PC-9 (cell line): ENCODE data around the gene EXD3. TPM values are rescaled to one million over a fixed set of nuclear protein-coding genes. Genes with fewer than 3 reads are reported as not detected.

Experiments
- BruUV-seq: library from RNA; stranded (reverse); fragments of 400-500 nt; replicated peaks from 2 replicates; lab custom pipeline; 2021; lab: Mats Ljungman, UMichigan
- CTCF ChIA-PET: fragments of 300-600 bp; sonication (Branson Sonifier 250); formaldehyde crosslinking; loops from one replicate; lab custom pipeline; 2022; ENCODE audit warnings: antibody characterized with exemption; lab: Charles Lee
- POLR2A ChIA-PET: fragments of 300-600 bp; sonication (Branson Sonifier 250); formaldehyde crosslinking; loops from one replicate; lab custom pipeline; 2022; ENCODE audit warnings: antibody characterized with exemption; ENCODE audit not compliant: unreplicated experiment; lab: Charles Lee
- DNase-seq, 2 experiments: peaks; one replicate each; pipeline versions ENCODE4 v3.0.0 to v3.0.0-alpha.2; 2015 to 2022; ENCODE audit warnings: mixed read lengths in 1 of 2
- H2AFZ ChIP-seq: fragments of 200-600 bp; sonication (generic); 2 replicates; pipeline ENCODE4 v1.8.1; 2017; ENCODE audit warnings: antibody characterized with exemption
- H3F3A ChIP-seq: fragments of 200-600 bp; sonication (generic); 2 replicates; pipeline ENCODE4 v1.8.1; 2017; ENCODE audit warnings: antibody characterized with exemption, mild to moderate bottlenecking, low read depth; ENCODE audit not compliant: insufficient read depth
- H3K27ac ChIP-seq: fragments of 200-600 bp; sonication (generic); 2 replicates; pipeline ENCODE4 v1.6.1; 2016; ENCODE audit warnings: mixed run types
- H3K27me3 ChIP-seq: fragments of 200-600 bp; sonication (generic); 2 replicates; pipeline ENCODE4 v1.6.1; 2016; ENCODE audit warnings: low read depth, mixed run types; ENCODE audit not compliant: insufficient read depth
- H3K36me3 ChIP-seq: fragments of 200-600 bp; sonication (generic); 2 replicates; pipeline ENCODE4 v1.6.1; 2016; ENCODE audit warnings: low read depth, mixed run types
- H3K4me1 ChIP-seq: fragments of 200-600 bp; sonication (generic); replicated peaks from 2 replicates; pipeline ENCODE4 v1.6.1; 2016; ENCODE audit warnings: mixed run types; ENCODE audit not compliant: insufficient read depth
- H3K4me2 ChIP-seq: fragments of 200-600 bp; sonication (generic); 2 replicates; pipeline ENCODE4 v1.6.1; 2017; ENCODE audit warnings: mixed run types
- H3K4me3 ChIP-seq: fragments of 200-600 bp; sonication (generic); 2 replicates; pipeline ENCODE4 v1.6.1; 2016; ENCODE audit warnings: mixed run types
- H3K79me2 ChIP-seq: fragments of 200-600 bp; sonication (generic); 2 replicates; pipeline ENCODE4 v1.6.1; 2017; ENCODE audit warnings: low read depth, mixed run types
- H3K9me2 ChIP-seq: fragments of 200-600 bp; sonication (generic); 2 replicates; pipeline ENCODE4 v1.8.1; 2017; ENCODE audit warnings: mild to moderate bottlenecking; ENCODE audit not compliant: insufficient read depth
- H3K9me3 ChIP-seq: fragments of 200-600 bp; sonication (generic); 2 replicates; pipeline ENCODE4 v1.8.1; 2016; ENCODE audit warnings: low read depth; ENCODE audit not compliant: insufficient read depth
- H4K20me1 ChIP-seq: fragments of 200-600 bp; sonication (generic); 2 replicates; pipeline ENCODE4 v1.8.1; 2017; ENCODE audit not compliant: insufficient read depth
- EZH2 ChIP-seq: fragments of 200-600 bp; sonication (generic); IDR thresholded peaks from 2 replicates; pipeline ENCODE4 v1.8.0; 2017; ENCODE audit warnings: antibody characterized with exemption, low read depth
- intact Hi-C: fragments of 100-400 bp; cut with micrococcal nuclease; formaldehyde crosslinking; loops from one replicate; pipeline ENCODE4 v1.10.0; 2022; ENCODE audit not compliant: unreplicated experiment
- total RNA-seq: library from RNA; stranded (reverse); gene quantifications from 2 replicates; pipeline ENCODE4 v1.2.3, GENCODE V29; 2021
- TF ChIP-seq, protein P1 (sequence below): fragments of 200-600 bp; sonication (generic); conservative IDR thresholded peaks from 2 replicates; pipeline ENCODE4 v1.6.1; 2017; ENCODE audit warnings: mixed run types, antibody characterized with exemption, mild to moderate bottlenecking, moderate library complexity

Gene EXD3
- total RNA-seq, 1 experiment from 2014 or later: 23.7 TPM

DNA sequence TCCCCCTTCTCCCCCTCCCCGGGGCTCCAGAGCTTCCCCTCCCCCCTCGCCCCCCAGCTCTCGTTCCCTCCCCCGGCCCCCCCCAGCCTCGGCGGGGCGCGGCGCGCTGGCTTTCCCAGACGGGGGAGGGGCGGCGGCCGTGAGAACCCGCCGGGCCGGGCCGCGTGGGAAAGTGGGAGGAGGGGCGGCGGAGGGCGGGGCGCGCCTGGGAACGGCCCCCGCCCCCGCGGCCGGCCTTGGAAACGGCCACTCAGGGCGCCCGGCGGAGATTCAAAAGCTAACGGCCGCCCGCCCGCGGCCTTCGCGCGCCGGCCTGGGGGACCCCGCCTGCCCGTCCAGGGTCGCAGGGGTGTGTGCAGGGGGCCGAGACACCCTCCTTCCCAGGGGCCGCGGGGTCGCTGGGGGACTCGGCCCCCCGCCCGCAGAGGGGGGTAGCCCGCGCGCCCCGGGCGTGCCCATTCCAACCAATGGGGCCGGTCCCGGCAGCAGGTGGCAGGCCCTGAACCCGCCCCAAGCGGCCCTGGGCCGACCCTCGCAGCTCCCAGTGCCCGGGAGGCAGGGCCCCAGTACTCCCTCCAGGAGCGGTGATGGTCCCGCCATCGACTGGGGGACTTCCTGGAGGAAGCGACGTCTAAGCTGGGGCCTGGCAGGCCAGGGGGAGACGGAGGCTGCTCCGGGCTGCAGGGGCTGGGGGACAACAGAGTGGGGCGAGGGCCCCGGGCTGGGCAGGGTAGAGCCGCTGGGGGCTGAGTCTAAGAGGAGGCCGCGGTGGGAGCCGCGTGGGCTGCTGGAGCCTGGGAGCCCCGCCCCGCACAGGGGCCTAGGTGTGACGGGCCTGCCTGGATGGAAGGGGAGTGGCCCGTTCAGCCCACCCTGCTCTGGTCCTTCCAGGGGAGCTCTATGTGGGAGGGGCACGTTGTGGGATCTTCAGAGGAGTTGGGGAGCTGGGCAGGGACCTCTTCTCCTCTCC is 106.7 kb downstream of the EXD3 start:
- Histone ChIP-seq H3K4me1 (peaks cover 34% of the 10 kb centered on the region), H3K9me3 (no peaks in the 10 kb centered on the region), H3K27me3 (no peaks in the 10 kb centered on the region), H4K20me1 (no peaks in the 10 kb centered on the region), H3K27ac (no peak overlapping the region), H3K79me2 (no peaks in the 10 kb centered on the region), H2AFZ (no peak overlapping the region), H3K9me2 (no peaks in the 10 kb centered on the region), H3K4me3 (peak overlapping the region; percentile 53; the same call in 1 of the 2 replicates), H3F3A (peaks cover 12% of the 10 kb centered on the region; the same call in 1 of the 2 replicates), H3K4me2 (peak overlapping the region; percentile 81), H3K36me3 (no peaks in the 10 kb centered on the region)
- BruUV-seq: no TSS peak
- TF ChIP-seq, protein P1, sequence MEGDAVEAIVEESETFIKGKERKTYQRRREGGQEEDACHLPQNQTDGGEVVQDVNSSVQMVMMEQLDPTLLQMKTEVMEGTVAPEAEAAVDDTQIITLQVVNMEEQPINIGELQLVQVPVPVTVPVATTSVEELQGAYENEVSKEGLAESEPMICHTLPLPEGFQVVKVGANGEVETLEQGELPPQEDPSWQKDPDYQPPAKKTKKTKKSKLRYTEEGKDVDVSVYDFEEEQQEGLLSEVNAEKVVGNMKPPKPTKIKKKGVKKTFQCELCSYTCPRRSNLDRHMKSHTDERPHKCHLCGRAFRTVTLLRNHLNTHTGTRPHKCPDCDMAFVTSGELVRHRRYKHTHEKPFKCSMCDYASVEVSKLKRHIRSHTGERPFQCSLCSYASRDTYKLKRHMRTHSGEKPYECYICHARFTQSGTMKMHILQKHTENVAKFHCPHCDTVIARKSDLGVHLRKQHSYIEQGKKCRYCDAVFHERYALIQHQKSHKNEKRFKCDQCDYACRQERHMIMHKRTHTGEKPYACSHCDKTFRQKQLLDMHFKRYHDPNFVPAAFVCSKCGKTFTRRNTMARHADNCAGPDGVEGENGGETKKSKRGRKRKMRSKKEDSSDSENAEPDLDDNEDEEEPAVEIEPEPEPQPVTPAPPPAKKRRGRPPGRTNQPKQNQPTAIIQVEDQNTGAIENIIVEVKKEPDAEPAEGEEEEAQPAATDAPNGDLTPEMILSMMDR: no peak
- no peak for TF ChIP-seq EZH2
- CTCF ChIA-PET: interaction anchor here (0.5 to 1.4 kb wide), 3 partner anchors 10 to 796 kb away, joined by 3 to 6 read pairs (median 6); partner anchors contain the start of gene NRARP
- peak in 1 of 2 experiments; percentile 71 for DNase-seq
- POLR2A ChIA-PET: interaction anchor here (0.6 to 0.8 kb wide), 5 partner anchors 21 to 931 kb away, joined by 3 to 20 read pairs (median 5); no protein-coding TSS in a partner anchor
- intact Hi-C loops: no loop called here

DNA sequence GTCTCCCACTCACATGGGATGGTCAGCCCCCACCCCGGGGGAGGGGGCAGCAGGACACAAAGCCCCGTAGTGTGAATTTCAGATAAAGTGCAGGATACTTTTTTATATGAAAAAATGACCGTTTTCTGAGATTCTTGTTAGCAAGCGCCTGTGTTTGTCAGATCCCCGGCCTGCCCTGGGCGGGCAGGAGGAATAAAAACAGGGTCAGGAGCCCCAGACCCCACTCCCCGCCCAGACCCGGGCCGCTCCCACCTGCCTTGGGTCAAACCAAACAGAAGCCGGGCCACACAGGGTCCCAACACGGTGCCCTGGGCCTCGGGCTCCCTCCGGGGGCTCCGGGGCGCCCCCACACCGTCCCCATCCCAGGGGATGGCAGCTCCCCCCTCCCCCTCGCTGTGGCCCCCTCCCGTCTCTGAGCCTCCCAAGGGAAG is 107.4 kb downstream of the EXD3 start:
- Histone ChIP-seq H3F3A (peaks cover 18% of the 10 kb centered on the region; the same call in 1 of the 2 replicates), H3K79me2 (no peaks in the 10 kb centered on the region), H3K36me3 (no peaks in the 10 kb centered on the region), H3K27me3 (no peaks in the 10 kb centered on the region), H3K9me3 (no peaks in the 10 kb centered on the region), H3K4me2 (peak overlapping the region; percentile 81), H3K9me2 (no peaks in the 10 kb centered on the region), H3K4me3 (peak overlapping the region; percentile 29; the same call in 1 of the 2 replicates), H3K4me1 (peaks cover 41% of the 10 kb centered on the region), H4K20me1 (no peaks in the 10 kb centered on the region), H2AFZ (no peak overlapping the region), H3K27ac (no peak overlapping the region)
- intact Hi-C loops: no loop called here
- ChIA-PET CTCF (interaction anchor here (1.4 kb wide), 1 partner anchor 13 kb away, joined by 6 read pairs; the partner anchor contains the start of gene NRARP), POLR2A (interaction anchor here (0.8 kb wide), 1 partner anchor 22 kb away, joined by 20 read pairs; no protein-coding TSS in a partner anchor)
- BruUV-seq: no TSS peak
- no peak for DNase-seq
- TF ChIP-seq, protein P1: no peak
- no peak for TF ChIP-seq EZH2
